Trophoblast cell (in vitro differentiated cells and primary cell): ENCODE results near the gene LTBR.

Source experiments
- DNase-seq, 2 donors: peaks; one replicate each; pipeline ENCODE4 v3.0.0-alpha.2; 2016
- H2AFZ ChIP-seq: 2 replicates; pipeline ENCODE4 v1.6.1; 2013; ENCODE audit warnings: low read length, moderate library complexity, mild to moderate bottlenecking; ENCODE audit not compliant: insufficient read depth, poor library complexity
- H2AK5ac ChIP-seq: 2 replicates; pipeline ENCODE4 v1.6.1; 2013; ENCODE audit warnings: mild to moderate bottlenecking, low read length
- H2BK120ac ChIP-seq: 2 replicates; pipeline ENCODE4 v1.6.1; 2013; ENCODE audit warnings: low read length, mild to moderate bottlenecking, moderate library complexity; ENCODE audit not compliant: insufficient read depth, poor library complexity
- H2BK12ac ChIP-seq: 2 replicates; pipeline ENCODE4 v1.6.1; 2013; ENCODE audit warnings: mild to moderate bottlenecking, low read length, moderate library complexity
- H2BK5ac ChIP-seq: 2 replicates; pipeline ENCODE4 v1.6.1; 2013; ENCODE audit warnings: low read length, low read depth, moderate library complexity, mild to moderate bottlenecking; ENCODE audit not compliant: poor library complexity
- H3K14ac ChIP-seq: 2 replicates; pipeline ENCODE4 v1.6.1; 2013; ENCODE audit warnings: mild to moderate bottlenecking, low read length
- H3K18ac ChIP-seq: 2 replicates; pipeline ENCODE4 v1.6.1; 2013; ENCODE audit warnings: mild to moderate bottlenecking, low read length
- H3K23ac ChIP-seq: 2 replicates; pipeline ENCODE4 v1.6.1; 2013; ENCODE audit warnings: low read length
- H3K27ac ChIP-seq: 2 replicates; pipeline ENCODE4 v1.5.1; 2013; ENCODE audit warnings: low read depth, mild to moderate bottlenecking, inconsistent platforms, low read length, moderate library complexity
- H3K27me3 ChIP-seq: 2 replicates; pipeline ENCODE4 v1.6.1; 2013; ENCODE audit warnings: inconsistent platforms, mild to moderate bottlenecking, low read length, moderate library complexity; ENCODE audit not compliant: insufficient read depth
- H3K36me3 ChIP-seq, 2 experiments: 1 replicate in 1 of 2; 2 replicates in 1 of 2; pipeline ENCODE4 v1.6.1; 2013; ENCODE audit warnings: low read length in 2 of 2, mild to moderate bottlenecking in 2 of 2, moderate library complexity in 1 of 2; ENCODE audit not compliant: insufficient read depth in 2 of 2, control insufficient read depth in 1 of 2
- H3K4ac ChIP-seq: 2 replicates; pipeline ENCODE4 v1.6.1; 2013; ENCODE audit warnings: low read depth, mild to moderate bottlenecking, low read length, moderate library complexity
- H3K4me1 ChIP-seq, 2 experiments: 1 replicate in 1 of 2; 2 replicates in 1 of 2; pipeline ENCODE4 v1.6.1; 2013; ENCODE audit warnings: low read length in 2 of 2, mild to moderate bottlenecking in 2 of 2, moderate library complexity in 1 of 2; ENCODE audit not compliant: insufficient read depth in 2 of 2, control insufficient read depth in 1 of 2
- H3K4me2 ChIP-seq: 2 replicates; pipeline ENCODE4 v1.6.1; 2013; ENCODE audit warnings: inconsistent platforms, mild to moderate bottlenecking, low read length, moderate library complexity
- H3K4me3 ChIP-seq: 2 replicates; pipeline ENCODE4 v1.5.1; 2013; ENCODE audit warnings: mild to moderate bottlenecking, low read depth, low read length, inconsistent platforms
- H3K79me1 ChIP-seq: one replicate; pipeline ENCODE4 v1.6.1; 2013; ENCODE audit warnings: low read length
- H3K79me2 ChIP-seq: 2 replicates; pipeline ENCODE4 v1.6.1; 2013; ENCODE audit warnings: low read length, mild to moderate bottlenecking; ENCODE audit not compliant: control insufficient read depth, insufficient read depth, poor library complexity
- H3K9ac ChIP-seq: 2 replicates; pipeline ENCODE4 v1.6.1; 2013; ENCODE audit warnings: mild to moderate bottlenecking, low read length
- H3K9me3 ChIP-seq: 2 replicates; pipeline ENCODE4 v1.6.1; 2013; ENCODE audit warnings: low read depth, mild to moderate bottlenecking, control low read depth, inconsistent platforms, low read length; ENCODE audit not compliant: insufficient read depth
- H4K12ac ChIP-seq: 2 replicates; pipeline ENCODE4 v1.6.1; 2013; ENCODE audit warnings: low read depth, mild to moderate bottlenecking, low read length, moderate library complexity
- H4K8ac ChIP-seq: 2 replicates; pipeline ENCODE4 v1.6.1; 2013; ENCODE audit warnings: low read depth, mild to moderate bottlenecking, low read length, moderate library complexity
- H4K91ac ChIP-seq: one replicate; pipeline ENCODE4 v1.6.1; 2013; ENCODE audit warnings: low read depth, mild to moderate bottlenecking, low read length, moderate library complexity
- WGBS: extraction: QIAGEN DNeasy Blood & Tissue Kit; methylation state at CpG from one replicate; pipeline ENCODE4 v1.1.7; 2013; ENCODE audit warnings: missing lambda C conversion rate; ENCODE audit not compliant: insufficient read length, insufficient coverage; ENCODE audit errors: extremely low coverage; 5-methylcytosine and 5-hydroxymethylcytosine counted together

The LTBR gene

DNA sequence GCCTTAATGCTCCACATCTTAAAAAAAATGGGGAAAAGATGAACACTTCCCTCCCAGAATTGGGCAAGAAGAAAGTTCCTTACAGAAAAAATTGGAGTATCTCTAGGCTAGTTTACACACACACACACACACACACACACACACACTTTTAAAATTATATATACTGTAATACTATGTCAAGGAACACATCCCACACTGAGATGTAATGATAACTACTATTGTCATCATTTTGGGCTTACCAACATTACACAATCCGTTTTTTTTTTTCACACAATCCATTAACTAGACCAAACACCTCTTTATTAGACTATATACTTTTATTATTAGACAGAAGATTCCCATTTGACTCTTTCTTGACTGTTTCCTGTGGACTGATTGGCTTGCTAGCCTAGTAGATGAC is 2.5 kb downstream of the LTBR start:
- H3K36me3 ChIP-seq = peaks cover 21 to 24% of the 10 kb centered on the region in 2 experiments
- DNase-seq = no peak
- H3K9me3 ChIP-seq = peaks cover 3% of the 10 kb centered on the region
- no peak overlapping the region for H3K14ac ChIP-seq
- H3K4me2 ChIP-seq = no peak overlapping the region
- H3K27ac ChIP-seq = no peak overlapping the region
- H2AFZ ChIP-seq = no peak overlapping the region
- H3K9ac ChIP-seq = no peak overlapping the region
- no peak overlapping the region for H4K8ac ChIP-seq
- no peak overlapping the region for H2AK5ac ChIP-seq
- no peak overlapping the region for H3K23ac ChIP-seq
- 83% methylated on average over 1 of the region's 1 CpG for WGBS
- H3K79me2 ChIP-seq = peaks cover 11% of the 10 kb centered on the region
- H3K4ac ChIP-seq = no peak overlapping the region
- H3K4me1 ChIP-seq = peaks cover 18 to 20% of the 10 kb centered on the region in 2 experiments
- no peak overlapping the region for H4K91ac ChIP-seq
- H2BK5ac ChIP-seq = no peak overlapping the region
- no peak overlapping the region for H2BK120ac ChIP-seq
- peaks cover 17% of the 10 kb centered on the region for H3K79me1 ChIP-seq
- no peaks in the 10 kb centered on the region for H3K27me3 ChIP-seq
- H2BK12ac ChIP-seq = no peak overlapping the region
- H3K18ac ChIP-seq = no peak overlapping the region
- H4K12ac ChIP-seq = no peak overlapping the region
- H3K4me3 ChIP-seq = no peak overlapping the region

GRCh38 chr12:6387541-6387940 is 3.6 kb downstream of the LTBR start:
- peaks cover 17% of the 10 kb centered on the region for H3K79me1 ChIP-seq
- H3K18ac ChIP-seq = no peak overlapping the region
- peaks cover 18 to 20% of the 10 kb centered on the region in 2 experiments for H3K4me1 ChIP-seq
- H3K9ac ChIP-seq = no peak overlapping the region
- H4K8ac ChIP-seq = no peak overlapping the region
- H4K12ac ChIP-seq = no peak overlapping the region
- H4K91ac ChIP-seq = no peak overlapping the region
- H3K79me2 ChIP-seq = peaks cover 11% of the 10 kb centered on the region
- no peak overlapping the region for H3K27ac ChIP-seq
- no peak overlapping the region for H2BK5ac ChIP-seq
- no peak overlapping the region for H3K4me3 ChIP-seq
- no peak overlapping the region for H2AK5ac ChIP-seq
- H3K4ac ChIP-seq = no peak overlapping the region
- no peak overlapping the region for H2BK12ac ChIP-seq
- H2AFZ ChIP-seq = no peak overlapping the region
- H2BK120ac ChIP-seq = no peak overlapping the region
- no peak for DNase-seq
- H3K36me3 ChIP-seq = peaks cover 21 to 24% of the 10 kb centered on the region in 2 experiments
- no peak overlapping the region for H3K4me2 ChIP-seq
- no CpG with 5 or more reads among the region's 7 CpGs for WGBS
- no peak overlapping the region for H3K23ac ChIP-seq
- H3K9me3 ChIP-seq = peaks cover 3% of the 10 kb centered on the region
- H3K27me3 ChIP-seq = no peaks in the 10 kb centered on the region
- no peak overlapping the region for H3K14ac ChIP-seq

- Histone ChIP-seq H2AK5ac (no peak overlapping the region), H4K12ac (no peak overlapping the region), H3K9me3 (peaks cover 5% of the 10 kb centered on the region), H3K4ac (no peak overlapping the region), H2BK5ac (no peak overlapping the region), H3K4me2 (no peak overlapping the region), H3K4me1 (peaks cover under 1 to 4% of the 10 kb centered on the region in 2 experiments), H3K27ac (no peak overlapping the region), H2BK12ac (no peak overlapping the region), H3K4me3 (no peak overlapping the region), H3K27me3 (no peaks in the 10 kb centered on the region), H2AFZ (no peak overlapping the region), H2BK120ac (no peak overlapping the region), H4K8ac (no peak overlapping the region), H3K23ac (no peak overlapping the region), H3K79me1 (no peaks in the 10 kb centered on the region), H3K14ac (no peak overlapping the region), H3K18ac (no peak overlapping the region), H3K79me2 (no peaks in the 10 kb centered on the region), H3K36me3 (peaks cover 23 to 24% of the 10 kb centered on the region in 2 experiments), H3K9ac (no peak overlapping the region), H4K91ac (no peak overlapping the region)
- no peak for DNase-seq
- no CpG with 5 or more reads among the region's 15 CpGs for WGBS
Measured at GRCh38 chr12:6390084-6390799, 6.3 kb downstream of the LTBR start.

DNA sequence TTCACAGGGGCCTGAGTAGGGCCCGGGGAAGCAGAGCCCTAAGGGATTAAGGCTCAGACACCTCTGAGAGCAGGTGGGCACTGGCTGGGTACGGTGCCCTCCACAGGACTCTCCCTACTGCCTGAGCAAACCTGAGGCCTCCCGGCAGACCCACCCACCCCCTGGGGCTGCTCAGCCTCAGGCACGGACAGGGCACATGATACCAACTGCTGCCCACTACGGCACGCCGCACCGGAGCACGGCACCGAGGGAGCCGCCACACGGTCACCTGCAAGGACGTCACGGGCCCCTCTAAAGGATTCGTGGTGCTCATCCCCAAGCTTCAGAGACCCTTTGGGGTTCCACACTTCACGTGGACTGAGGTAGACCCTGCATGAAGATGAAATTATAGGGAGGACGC is 7.1 kb downstream of the LTBR start:
- Histone ChIP-seq H4K8ac (no peak overlapping the region), H3K79me2 (no peaks in the 10 kb centered on the region), H3K27ac (no peak overlapping the region), H3K36me3 (peaks cover 21% of the 10 kb centered on the region in 2 experiments), H3K14ac (no peak overlapping the region), H3K4me2 (no peak overlapping the region), H3K27me3 (no peaks in the 10 kb centered on the region), H3K9me3 (peaks cover 5% of the 10 kb centered on the region), H2BK12ac (no peak overlapping the region), H3K4me1 (peaks cover 0 to 4% of the 10 kb centered on the region in 2 experiments), H3K23ac (no peak overlapping the region), H3K4ac (no peak overlapping the region), H4K91ac (no peak overlapping the region), H3K9ac (no peak overlapping the region), H2AFZ (no peak overlapping the region), H2BK120ac (no peak overlapping the region), H3K79me1 (no peaks in the 10 kb centered on the region), H4K12ac (no peak overlapping the region), H3K4me3 (no peak overlapping the region), H3K18ac (no peak overlapping the region), H2BK5ac (no peak overlapping the region), H2AK5ac (no peak overlapping the region)
- no peak for DNase-seq
- no CpG with 5 or more reads among the region's 17 CpGs for WGBS
